NT2/D1 (cell line): ENCODE measurements around the gene WDR43.

ENCODE experiments used
- YY1 ChIP-seq: IDR thresholded peaks from 2 replicates; pipeline ENCODE4 v1.6.1; 2011; ENCODE audit not compliant: insufficient read length, insufficient read depth
- ZNF274 ChIP-seq: IDR thresholded peaks from 2 replicates; pipeline ENCODE4 v1.6.1; 2011; ENCODE audit warnings: mild to moderate bottlenecking, low read depth, low read length

DNA sequence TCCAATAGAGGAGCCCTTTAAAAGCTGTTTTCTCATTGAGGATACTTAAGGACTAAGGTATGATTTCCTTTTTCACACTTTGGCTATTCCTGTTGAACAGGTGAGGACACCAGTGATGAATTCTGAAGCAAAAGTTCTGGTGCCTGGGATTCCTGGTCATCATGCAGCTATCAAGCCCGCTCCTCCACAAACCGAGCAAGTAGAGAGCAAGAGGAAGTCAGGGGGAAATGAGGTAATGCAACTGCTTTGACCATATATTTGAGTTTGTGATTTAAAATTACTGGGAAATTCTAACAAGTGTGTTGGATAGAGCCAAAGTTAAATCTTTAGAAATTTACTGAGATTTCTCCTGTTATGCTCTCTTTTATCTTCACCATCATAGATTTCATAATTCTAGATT, 33.0 kb downstream of the WDR43 start:
- TF ChIP-seq YY1 (no peak), ZNF274 (no peak)
